Neural cell (in vitro differentiated cells): Measurements from ENCODE around the gene ZBTB9.

Experiments used
- EP300 ChIP-seq: fragments of 450-650 bp; conservative IDR thresholded peaks from 2 replicates; pipeline ENCODE4 v1.6.1; 2014; ENCODE audit warnings: antibody characterized with exemption, mild to moderate bottlenecking, moderate library complexity; ENCODE audit not compliant: poor library complexity, severe bottlenecking
- MXI1 ChIP-seq: fragments of 450-650 bp; conservative IDR thresholded peaks from 2 replicates; pipeline ENCODE4 v1.6.1; 2014; ENCODE audit warnings: antibody characterized with exemption, mild to moderate bottlenecking; ENCODE audit not compliant: poor library complexity, severe bottlenecking
- REST ChIP-seq: IDR thresholded peaks from 2 replicates; pipeline ENCODE4 v1.6.1; 2012; ENCODE audit warnings: borderline replicate concordance
- TF ChIP-seq, protein P1 (sequence below): fragments of 450-650 bp; IDR thresholded peaks from 2 replicates; pipeline ENCODE4 v1.5.1; 2014; ENCODE audit warnings: antibody characterized with exemption, mild to moderate bottlenecking, moderate library complexity; ENCODE audit not compliant: poor library complexity, severe bottlenecking

DNA sequence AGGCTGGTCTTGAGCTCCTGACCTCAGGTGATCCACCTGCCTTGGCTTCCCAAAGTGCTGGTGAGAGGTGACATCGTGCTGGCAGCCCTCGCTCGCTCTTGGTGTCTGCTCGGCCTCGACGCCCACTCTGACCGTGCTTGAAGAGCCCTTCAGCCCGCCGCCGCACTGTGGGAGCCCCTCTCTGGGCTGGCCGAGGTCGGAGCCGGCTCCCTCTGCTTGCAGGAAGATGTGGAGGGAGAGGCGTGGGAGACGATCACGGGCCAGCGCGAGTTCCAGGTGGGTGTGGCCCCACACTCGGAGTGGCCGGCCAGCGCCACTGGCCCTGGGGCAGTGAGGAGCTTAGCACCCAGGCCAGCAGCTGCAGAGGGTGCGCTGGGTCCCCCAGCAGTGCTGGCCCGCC, 48.1 kb downstream of the ZBTB9 start:
- TF ChIP-seq, protein P1, sequence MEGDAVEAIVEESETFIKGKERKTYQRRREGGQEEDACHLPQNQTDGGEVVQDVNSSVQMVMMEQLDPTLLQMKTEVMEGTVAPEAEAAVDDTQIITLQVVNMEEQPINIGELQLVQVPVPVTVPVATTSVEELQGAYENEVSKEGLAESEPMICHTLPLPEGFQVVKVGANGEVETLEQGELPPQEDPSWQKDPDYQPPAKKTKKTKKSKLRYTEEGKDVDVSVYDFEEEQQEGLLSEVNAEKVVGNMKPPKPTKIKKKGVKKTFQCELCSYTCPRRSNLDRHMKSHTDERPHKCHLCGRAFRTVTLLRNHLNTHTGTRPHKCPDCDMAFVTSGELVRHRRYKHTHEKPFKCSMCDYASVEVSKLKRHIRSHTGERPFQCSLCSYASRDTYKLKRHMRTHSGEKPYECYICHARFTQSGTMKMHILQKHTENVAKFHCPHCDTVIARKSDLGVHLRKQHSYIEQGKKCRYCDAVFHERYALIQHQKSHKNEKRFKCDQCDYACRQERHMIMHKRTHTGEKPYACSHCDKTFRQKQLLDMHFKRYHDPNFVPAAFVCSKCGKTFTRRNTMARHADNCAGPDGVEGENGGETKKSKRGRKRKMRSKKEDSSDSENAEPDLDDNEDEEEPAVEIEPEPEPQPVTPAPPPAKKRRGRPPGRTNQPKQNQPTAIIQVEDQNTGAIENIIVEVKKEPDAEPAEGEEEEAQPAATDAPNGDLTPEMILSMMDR = no peak
- TF ChIP-seq MXI1 = no peak
- TF ChIP-seq EP300 = no peak
- no peak for TF ChIP-seq REST
